ENCODE results near the gene ADAMTSL2.

DNA sequence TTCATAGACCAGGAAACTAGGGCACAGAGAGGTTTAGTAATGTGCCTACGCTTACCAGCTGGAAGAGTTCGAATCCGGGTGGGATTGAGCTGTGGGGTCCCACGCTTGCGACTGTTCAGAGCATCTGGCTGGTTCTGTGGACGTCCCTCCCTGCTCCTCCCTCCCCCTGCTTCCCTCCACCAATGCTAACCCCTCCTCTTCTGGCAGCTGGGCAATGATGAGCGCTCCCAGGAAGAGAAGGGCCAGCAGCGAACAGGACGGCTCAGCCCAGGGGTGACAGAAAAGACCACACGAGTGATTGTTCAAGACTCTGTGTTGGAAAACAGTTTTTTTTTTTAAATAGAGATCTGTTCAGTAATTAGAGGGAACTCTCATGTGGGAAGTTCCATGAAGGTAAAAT lies 67.8 kb downstream of the ADAMTSL2 start:
- TF ChIP-seq, protein P1, sequence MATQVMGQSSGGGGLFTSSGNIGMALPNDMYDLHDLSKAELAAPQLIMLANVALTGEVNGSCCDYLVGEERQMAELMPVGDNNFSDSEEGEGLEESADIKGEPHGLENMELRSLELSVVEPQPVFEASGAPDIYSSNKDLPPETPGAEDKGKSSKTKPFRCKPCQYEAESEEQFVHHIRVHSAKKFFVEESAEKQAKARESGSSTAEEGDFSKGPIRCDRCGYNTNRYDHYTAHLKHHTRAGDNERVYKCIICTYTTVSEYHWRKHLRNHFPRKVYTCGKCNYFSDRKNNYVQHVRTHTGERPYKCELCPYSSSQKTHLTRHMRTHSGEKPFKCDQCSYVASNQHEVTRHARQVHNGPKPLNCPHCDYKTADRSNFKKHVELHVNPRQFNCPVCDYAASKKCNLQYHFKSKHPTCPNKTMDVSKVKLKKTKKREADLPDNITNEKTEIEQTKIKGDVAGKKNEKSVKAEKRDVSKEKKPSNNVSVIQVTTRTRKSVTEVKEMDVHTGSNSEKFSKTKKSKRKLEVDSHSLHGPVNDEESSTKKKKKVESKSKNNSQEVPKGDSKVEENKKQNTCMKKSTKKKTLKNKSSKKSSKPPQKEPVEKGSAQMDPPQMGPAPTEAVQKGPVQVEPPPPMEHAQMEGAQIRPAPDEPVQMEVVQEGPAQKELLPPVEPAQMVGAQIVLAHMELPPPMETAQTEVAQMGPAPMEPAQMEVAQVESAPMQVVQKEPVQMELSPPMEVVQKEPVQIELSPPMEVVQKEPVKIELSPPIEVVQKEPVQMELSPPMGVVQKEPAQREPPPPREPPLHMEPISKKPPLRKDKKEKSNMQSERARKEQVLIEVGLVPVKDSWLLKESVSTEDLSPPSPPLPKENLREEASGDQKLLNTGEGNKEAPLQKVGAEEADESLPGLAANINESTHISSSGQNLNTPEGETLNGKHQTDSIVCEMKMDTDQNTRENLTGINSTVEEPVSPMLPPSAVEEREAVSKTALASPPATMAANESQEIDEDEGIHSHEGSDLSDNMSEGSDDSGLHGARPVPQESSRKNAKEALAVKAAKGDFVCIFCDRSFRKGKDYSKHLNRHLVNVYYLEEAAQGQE (IDR thresholded peaks at IDR 0.05; ENCODE audit: insufficient read depth in 1 of 2, low read depth in 2 of 2, low read length in 2 of 2), result no peak
- TF ChIP-seq SIN3A (IDR thresholded peaks at IDR 0.05; ENCODE audit: borderline replicate concordance, insufficient read depth, low read length), result no peak
